ENCODE data around the gene AGMAT.

Gene AGMAT

GRCh38 chr1:15543251-15543588, 41.6 kb downstream of the AGMAT start (continued):
- no peak for TF ChIP-seq ZNF8 (CRISPR knock-in tag; IDR thresholded peaks at IDR 0.05)
- no peak for TF ChIP-seq ZC3H10 (CRISPR knock-in tag; IDR thresholded peaks at IDR 0.05)
- TF ChIP-seq GLIS3 (CRISPR knock-in tag; IDR thresholded peaks at IDR 0.05) = no peak
- TF ChIP-seq TCF4 (CRISPR knock-in tag; IDR thresholded peaks at IDR 0.05; ENCODE audit: borderline replicate concordance) = no peak
- no peak for TF ChIP-seq ZNF565 (CRISPR knock-in tag; conservative IDR thresholded peaks at IDR 0.05; ENCODE audit: low read depth)
- TF ChIP-seq ESRRG (CRISPR knock-in tag; IDR thresholded peaks at IDR 0.05) = no peak

- no peak for TF ChIP-seq RARB (CRISPR knock-in tag; IDR thresholded peaks at IDR 0.05)
- TF ChIP-seq TSHZ2 (CRISPR knock-in tag; IDR thresholded peaks at IDR 0.05) = no peak
- no peak for TF ChIP-seq GLIS3 (CRISPR knock-in tag; IDR thresholded peaks at IDR 0.05)
- TF ChIP-seq TCF4 (CRISPR knock-in tag; IDR thresholded peaks at IDR 0.05; ENCODE audit: borderline replicate concordance) = no peak
- no peak for TF ChIP-seq SNAI2 (CRISPR knock-in tag; IDR thresholded peaks at IDR 0.05)
- no peak for TF ChIP-seq OSR1 (CRISPR knock-in tag; IDR thresholded peaks at IDR 0.05)
- TF ChIP-seq CSRNP3 (CRISPR knock-in tag; IDR thresholded peaks at IDR 0.05) = no peak
- no peak for TF ChIP-seq PATZ1 (CRISPR knock-in tag; IDR thresholded peaks at IDR 0.05; ENCODE audit: borderline replicate concordance)
- no peak for TF ChIP-seq ZFP30 (CRISPR knock-in tag; IDR thresholded peaks at IDR 0.05)
- TF ChIP-seq ARNTL (CRISPR knock-in tag; IDR thresholded peaks at IDR 0.05; ENCODE audit: borderline replicate concordance, low read depth) = no peak
- no peak for ATAC-seq
These were observed 42.2 kb downstream of the AGMAT start for GRCh38 chr1:15542388-15543250.

GRCh38 chr1:15541231-15541792, 43.5 kb downstream of the AGMAT start:
- TF ChIP-seq TSHZ2 (CRISPR knock-in tag; IDR thresholded peaks at IDR 0.05) = no peak
- TF ChIP-seq ZNF565 (CRISPR knock-in tag; conservative IDR thresholded peaks at IDR 0.05; ENCODE audit: low read depth) = no peak
- no peak for TF ChIP-seq CREB5 (CRISPR knock-in tag; IDR thresholded peaks at IDR 0.05; ENCODE audit: low read depth)
- no peak for TF ChIP-seq TCF4 (CRISPR knock-in tag; IDR thresholded peaks at IDR 0.05; ENCODE audit: borderline replicate concordance)
- ATAC-seq = no peak

GRCh38 chr1:15540186-15540585, 44.7 kb downstream of the AGMAT start:
- no peak for ATAC-seq
- TF ChIP-seq ARNTL (CRISPR knock-in tag; IDR thresholded peaks at IDR 0.05; ENCODE audit: borderline replicate concordance, low read depth) (no peak), ESRRG (CRISPR knock-in tag; IDR thresholded peaks at IDR 0.05) (no peak), BACH2 (CRISPR knock-in tag; IDR thresholded peaks at IDR 0.05; ENCODE audit: borderline replicate concordance) (no peak), ISL1 (CRISPR knock-in tag; IDR thresholded peaks at IDR 0.05) (no peak), ZNF8 (CRISPR knock-in tag; IDR thresholded peaks at IDR 0.05) (no peak), CSDC2 (CRISPR knock-in tag; IDR thresholded peaks at IDR 0.05) (no peak), TSHZ2 (CRISPR knock-in tag; IDR thresholded peaks at IDR 0.05) (no peak), ZFP3 (CRISPR knock-in tag; IDR thresholded peaks at IDR 0.05) (no peak), ZFP30 (CRISPR knock-in tag; IDR thresholded peaks at IDR 0.05) (no peak), TOX (CRISPR knock-in tag; IDR thresholded peaks at IDR 0.05; ENCODE audit: borderline replicate concordance) (no peak), PPARA (CRISPR knock-in tag; IDR thresholded peaks at IDR 0.05; ENCODE audit: borderline replicate concordance) (no peak), OSR1 (CRISPR knock-in tag; IDR thresholded peaks at IDR 0.05) (no peak), TCF4 (CRISPR knock-in tag; IDR thresholded peaks at IDR 0.05; ENCODE audit: borderline replicate concordance) (no peak)

All from SK-N-SH treated with all-trans-retinoic acid at 6 μM for 48 hours (cell line).